Osteoblast (primary cell): Measurements from ENCODE around the gene ILK. TPM values are rescaled to one million over a fixed set of nuclear protein-coding genes. Genes with fewer than 3 reads are reported as not detected.

Experiments used
- DNase-seq: peaks from one replicate; pipeline ENCODE4 v3.0.0; 2011; ENCODE audit warnings: low spot score, mixed read lengths; ENCODE audit not compliant: insufficient read length; ENCODE audit errors: missing footprints
- H2AFZ ChIP-seq: 2 replicates; pipeline ENCODE4 v1.6.0; 2011; ENCODE audit warnings: mild to moderate bottlenecking, low read length
- H3K27ac ChIP-seq: 2 replicates; pipeline ENCODE4 v1.5.1; 2011; ENCODE audit warnings: mild to moderate bottlenecking, low read depth, low read length, moderate library complexity
- H3K27me3 ChIP-seq: 2 replicates; pipeline ENCODE4 v1.6.0; 2012; ENCODE audit warnings: mild to moderate bottlenecking, control low read depth, inconsistent platforms, low read length, moderate library complexity; ENCODE audit not compliant: insufficient read depth
- H3K36me3 ChIP-seq: 2 replicates; pipeline ENCODE4 v1.5.1; 2011; ENCODE audit warnings: mild to moderate bottlenecking, low read length, control low read depth, moderate library complexity; ENCODE audit not compliant: insufficient read depth
- H3K4me1 ChIP-seq: 2 replicates; pipeline ENCODE4 v1.5.1; 2011; ENCODE audit warnings: mild to moderate bottlenecking, low read length, control low read depth, moderate library complexity; ENCODE audit not compliant: insufficient read depth
- H3K4me2 ChIP-seq: 2 replicates; pipeline ENCODE4 v1.6.0; 2011; ENCODE audit warnings: mild to moderate bottlenecking, low read length; ENCODE audit not compliant: insufficient read depth
- H3K4me3 ChIP-seq: fragments of 200-600 bp; sonication (generic); 3 replicates; pipeline ENCODE4 v1.5.1; 2012; ENCODE audit warnings: mild to moderate bottlenecking, low read length, inconsistent platforms; ENCODE audit not compliant: insufficient read depth
- H3K79me2 ChIP-seq: 2 replicates; pipeline ENCODE4 v1.6.0; 2012; ENCODE audit warnings: mild to moderate bottlenecking, low read length, control low read depth, inconsistent platforms; ENCODE audit not compliant: insufficient read depth
- H3K9me3 ChIP-seq: 2 replicates; pipeline ENCODE4 v1.5.1; 2011; ENCODE audit warnings: low read depth, low read length, control low read depth
- H4K20me1 ChIP-seq: 2 replicates; pipeline ENCODE4 v1.6.0; 2012; ENCODE audit warnings: mild to moderate bottlenecking, low read length, control low read depth; ENCODE audit not compliant: insufficient read depth
- CTCF ChIP-seq: IDR thresholded peaks from 2 replicates; pipeline ENCODE4 v1.5.1; 2011; ENCODE audit warnings: mild to moderate bottlenecking, low read depth, low read length, moderate library complexity; ENCODE audit errors: extremely low read depth
- total RNA-seq: library from RNA; depleted of rRNA; stranded (reverse); fragments of >200 nt; gene quantifications from 2 replicates; pipeline ENCODE4 v1.2.3, GENCODE V29; 2012

The ILK gene
- total RNA-seq, 1 donor, result 176 TPM

GRCh38 chr11:6566704-6567370, 36.7 kb upstream of the ILK start:
- Histone ChIP-seq H3K27ac (no peak overlapping the region), H2AFZ (no peak overlapping the region), H3K4me3 (no peak overlapping the region), H3K4me2 (no peak overlapping the region), H4K20me1 (peaks cover 14% of the 10 kb centered on the region), H3K9me3 (no peaks in the 10 kb centered on the region), H3K79me2 (no peaks in the 10 kb centered on the region), H3K27me3 (no peaks in the 10 kb centered on the region), H3K36me3 (no peaks in the 10 kb centered on the region), H3K4me1 (peaks cover 10% of the 10 kb centered on the region)
- peak; percentile 52 for DNase-seq
- TF ChIP-seq CTCF, result no peak

DNA sequence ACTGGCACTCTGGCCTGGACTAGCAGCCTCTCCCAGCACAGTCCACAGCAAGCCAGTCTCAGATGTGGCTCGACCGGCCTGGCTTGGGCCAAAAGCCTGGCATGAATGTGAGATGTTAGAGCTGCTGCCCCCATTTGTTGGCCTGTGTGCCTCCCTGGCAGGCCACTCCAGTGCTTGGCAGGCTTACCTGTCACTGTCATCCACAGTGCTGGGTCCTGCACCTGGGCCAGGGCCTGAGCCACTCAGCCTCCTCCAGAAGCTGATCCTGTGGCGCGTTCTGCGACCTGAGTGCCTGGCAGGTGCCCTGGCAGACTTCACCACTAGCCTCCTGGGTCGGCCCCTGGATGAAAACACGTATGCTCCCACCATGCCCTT, 36.2 kb upstream of the ILK start:
- Histone ChIP-seq H2AFZ (no peak overlapping the region), H3K4me2 (no peak overlapping the region), H3K4me3 (no peak overlapping the region), H3K79me2 (no peaks in the 10 kb centered on the region), H3K9me3 (no peaks in the 10 kb centered on the region), H3K36me3 (no peaks in the 10 kb centered on the region), H4K20me1 (peaks cover 17% of the 10 kb centered on the region), H3K27ac (no peak overlapping the region), H3K4me1 (peaks cover 15% of the 10 kb centered on the region), H3K27me3 (no peaks in the 10 kb centered on the region)
- no peak for TF ChIP-seq CTCF
- no peak for DNase-seq

- H2AFZ ChIP-seq, result no peak overlapping the region
- no peaks in the 10 kb centered on the region for H3K27me3 ChIP-seq
- H3K79me2 ChIP-seq, result no peaks in the 10 kb centered on the region
- peak; percentile 93 for DNase-seq
- H4K20me1 ChIP-seq, result peaks cover 17% of the 10 kb centered on the region
- no peak overlapping the region for H3K4me3 ChIP-seq
- H3K27ac ChIP-seq, result no peak overlapping the region
- no peak overlapping the region for H3K4me2 ChIP-seq
- no peak for TF ChIP-seq CTCF
- H3K9me3 ChIP-seq, result no peaks in the 10 kb centered on the region
- no peaks in the 10 kb centered on the region for H3K36me3 ChIP-seq
- peaks cover 18% of the 10 kb centered on the region for H3K4me1 ChIP-seq
Measured at GRCh38 chr11:6568191-6568918, 35.2 kb upstream of the ILK start.

DNA sequence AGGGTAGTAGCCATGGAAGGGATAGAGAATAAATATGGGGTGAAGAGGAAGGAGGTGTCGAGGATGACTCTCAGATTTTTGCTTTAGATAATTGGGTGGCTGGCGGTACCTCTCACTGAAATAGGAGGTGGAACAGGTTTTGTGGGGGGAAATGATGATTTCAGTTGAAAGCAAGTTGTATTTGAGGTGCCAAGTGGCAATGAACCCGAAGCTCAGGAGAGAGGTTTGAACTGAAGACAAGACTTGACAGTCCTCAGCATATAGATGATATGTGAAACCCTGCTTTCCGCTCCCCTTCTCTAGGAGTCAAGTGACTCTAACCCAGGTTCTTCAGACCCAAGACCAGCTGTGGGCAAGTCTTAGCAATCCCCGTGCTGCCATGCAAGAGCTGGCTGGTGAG, 33.9 kb upstream of the ILK start:
- H3K9me3 ChIP-seq, result no peaks in the 10 kb centered on the region

More for the DNA sequence above, 33.9 kb upstream of the ILK start:
- peaks cover 17% of the 10 kb centered on the region for H4K20me1 ChIP-seq
- no peak overlapping the region for H2AFZ ChIP-seq
- no peak for DNase-seq
- no peak overlapping the region for H3K27ac ChIP-seq
- no peaks in the 10 kb centered on the region for H3K36me3 ChIP-seq
- H3K4me1 ChIP-seq, result peaks cover 18% of the 10 kb centered on the region
- no peaks in the 10 kb centered on the region for H3K79me2 ChIP-seq
- H3K4me2 ChIP-seq, result no peak overlapping the region
- H3K4me3 ChIP-seq, result no peak overlapping the region
- no peak for TF ChIP-seq CTCF
- H3K27me3 ChIP-seq, result no peaks in the 10 kb centered on the region
